ENCODE measurements around the gene VPS37C.

DNA sequence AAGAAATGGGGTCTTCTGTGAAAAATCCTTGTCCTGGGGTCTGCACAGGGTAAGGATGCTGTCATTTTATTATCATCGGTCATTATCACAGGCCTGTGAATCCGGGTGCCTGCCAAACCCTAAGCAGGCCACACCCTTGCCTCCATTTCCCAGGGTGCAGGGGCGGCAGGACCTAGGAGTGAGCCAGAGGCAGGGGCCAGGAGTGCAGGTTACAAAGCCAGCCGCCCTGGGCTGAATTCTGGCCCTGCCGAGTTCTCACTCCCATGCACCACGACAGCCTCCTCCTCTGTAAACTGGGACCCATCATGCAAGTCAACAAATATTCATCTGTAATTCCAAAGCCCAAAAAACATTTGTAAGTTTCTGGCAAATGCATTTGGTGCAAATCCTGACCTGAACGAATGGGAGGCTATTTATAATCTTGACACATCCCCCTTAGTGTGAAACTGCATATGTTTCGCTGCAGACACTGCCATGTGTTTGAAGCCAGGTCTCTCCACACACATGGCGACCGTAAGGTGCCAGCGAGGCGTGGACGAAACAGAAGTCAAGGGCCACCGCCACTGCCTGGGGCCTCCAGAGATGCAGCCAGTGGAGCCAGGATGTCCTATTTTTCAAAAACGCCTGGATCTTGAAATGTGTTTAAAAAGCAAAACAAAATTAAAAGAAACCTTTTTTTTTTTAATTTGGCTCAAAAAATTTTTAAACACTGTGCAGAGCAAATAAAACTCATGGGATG lies 52.2 kb downstream of the VPS37C start:
- no peak for TF ChIP-seq POLR2A (IDR thresholded peaks at IDR 0.05)
- TF ChIP-seq, protein P1, sequence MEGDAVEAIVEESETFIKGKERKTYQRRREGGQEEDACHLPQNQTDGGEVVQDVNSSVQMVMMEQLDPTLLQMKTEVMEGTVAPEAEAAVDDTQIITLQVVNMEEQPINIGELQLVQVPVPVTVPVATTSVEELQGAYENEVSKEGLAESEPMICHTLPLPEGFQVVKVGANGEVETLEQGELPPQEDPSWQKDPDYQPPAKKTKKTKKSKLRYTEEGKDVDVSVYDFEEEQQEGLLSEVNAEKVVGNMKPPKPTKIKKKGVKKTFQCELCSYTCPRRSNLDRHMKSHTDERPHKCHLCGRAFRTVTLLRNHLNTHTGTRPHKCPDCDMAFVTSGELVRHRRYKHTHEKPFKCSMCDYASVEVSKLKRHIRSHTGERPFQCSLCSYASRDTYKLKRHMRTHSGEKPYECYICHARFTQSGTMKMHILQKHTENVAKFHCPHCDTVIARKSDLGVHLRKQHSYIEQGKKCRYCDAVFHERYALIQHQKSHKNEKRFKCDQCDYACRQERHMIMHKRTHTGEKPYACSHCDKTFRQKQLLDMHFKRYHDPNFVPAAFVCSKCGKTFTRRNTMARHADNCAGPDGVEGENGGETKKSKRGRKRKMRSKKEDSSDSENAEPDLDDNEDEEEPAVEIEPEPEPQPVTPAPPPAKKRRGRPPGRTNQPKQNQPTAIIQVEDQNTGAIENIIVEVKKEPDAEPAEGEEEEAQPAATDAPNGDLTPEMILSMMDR (IDR thresholded peaks at IDR 0.05), result no peak

Measured in esophagus squamous epithelium (tissue), 4 donors.